Astrocyte (in vitro differentiated cells and primary cell): ENCODE data around the gene HSD17B2.

ENCODE experiments used
- CTCF ChIP-seq: IDR thresholded peaks from 2 replicates; pipeline ENCODE4 v1.5.1; 2011; ENCODE audit warnings: low read depth, mild to moderate bottlenecking, inconsistent platforms, low read length, moderate library complexity; ENCODE audit not compliant: insufficient read depth
- EZH2 ChIP-seq: IDR thresholded peaks from 2 replicates; pipeline ENCODE4 v1.6.1; 2012; ENCODE audit warnings: mild to moderate bottlenecking, low read length, inconsistent platforms; ENCODE audit not compliant: insufficient read depth

- TF ChIP-seq EZH2 (no peak), CTCF (no peak)
Measured at GRCh38 chr16:82071421-82071820, 36.4 kb downstream of the HSD17B2 start.
